ENCODE measurements around the gene NEK4.

GRCh38 chr3:52670621-52671521 is 99.9 kb downstream of the NEK4 start:
- TF ChIP-seq EP300 (IDR thresholded peaks at IDR 0.05; ENCODE audit: borderline replicate concordance in 1 of 2, control insufficient read depth in 1 of 2, low read depth in 2 of 2, low read length in 2 of 2): peak; percentile 80 to 86; a peak in 3 of 4 replicates
- no peak for TF ChIP-seq YY1 (IDR thresholded peaks at IDR 0.05; ENCODE audit: low read depth, low read length)
- no peak for TF ChIP-seq POLR2A (IDR thresholded peaks at IDR 0.05; ENCODE audit: low read depth, low read length)
- TF ChIP-seq CTCF (IDR thresholded peaks at IDR 0.05 in 2 of 3, conservative IDR thresholded peaks at IDR 0.05 in 1 of 3; ENCODE audit: control insufficient read depth in 2 of 3, extremely low read depth in 1 of 3, insufficient read depth in 1 of 3, low read depth in 3 of 3, low read length in 3 of 3): no peak
- TF ChIP-seq CBFB (IDR thresholded peaks at IDR 0.05; ENCODE audit: low read depth): peak; percentile 93
- peak; percentile 72 for TF ChIP-seq FOXM1 (IDR thresholded peaks at IDR 0.05; ENCODE audit: low read depth, low read length)
- no peak for TF ChIP-seq POLR2AphosphoS5 (IDR thresholded peaks at IDR 0.05; ENCODE audit: low read length)
- no peak for TF ChIP-seq SREBF2 (IDR thresholded peaks at IDR 0.05; ENCODE audit: low read length)
- no peak for TF ChIP-seq MXI1 (IDR thresholded peaks at IDR 0.05; ENCODE audit: low read depth, low read length)

Data from GM12878 (cell line).